Right lobe of liver (tissue), 4 donors: Measurements from ENCODE around the gene KLF13.

ENCODE experiments used
- CTCF ChIP-seq, 4 donors: fragments of 200-600 bp in 3 of 4; fragments of 450-650 bp in 1 of 4; IDR thresholded peaks; one replicate each; pipeline versions ENCODE4 v1.5.1 to v1.8.0; 2016 to 2022; ENCODE audit warnings: antibody characterized with exemption in 4 of 4, mild to moderate bottlenecking in 2 of 4
- POLR2A ChIP-seq: fragments of 450-650 bp; IDR thresholded peaks from one replicate; pipeline ENCODE4 v1.6.1; 2017; ENCODE audit warnings: antibody characterized with exemption, mild to moderate bottlenecking
- donor health status: DM: no; HTN: no; CAD: no.
- donor health status: DM: no; HTN: no; CAD: no.
- donor health status: DM: no; HTN: yes; CAD: no.

- TF ChIP-seq CTCF (IDR thresholded peaks at IDR 0.05) (peak; percentile 34 to 41 (median 38)), POLR2A (no peak)
These were observed 39.1 kb downstream of the KLF13 start for GRCh38 chr15:31365655-31366127.
